ENCODE data around the gene DCLRE1C.
"Not testable (repeated sequence)": the region's sequence is repeated elsewhere in the genome, so short reads cannot be mapped to it uniquely, and the experiment has no call there.

DCLRE1C gene

DNA sequence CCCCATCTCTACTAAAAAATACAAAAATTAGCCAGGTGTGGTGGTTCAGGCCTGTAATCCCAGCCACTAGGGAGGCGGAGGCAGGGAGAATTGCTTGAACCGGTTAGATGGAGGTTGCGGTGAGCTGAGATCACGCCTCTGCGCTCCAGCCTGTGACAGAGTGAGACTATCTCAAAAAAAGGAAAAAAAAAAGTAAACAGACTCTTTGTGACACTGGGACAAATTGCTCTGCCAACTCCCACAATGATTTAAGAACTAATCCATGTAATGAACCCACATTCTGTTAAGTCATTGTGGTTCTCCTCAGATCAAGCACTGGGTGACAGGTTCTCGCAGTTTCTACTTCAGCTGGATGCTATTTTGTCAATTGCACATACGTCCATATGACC is 11.0 kb downstream of the DCLRE1C start:
- DNase-seq: not testable (repeated sequence)

DNA sequence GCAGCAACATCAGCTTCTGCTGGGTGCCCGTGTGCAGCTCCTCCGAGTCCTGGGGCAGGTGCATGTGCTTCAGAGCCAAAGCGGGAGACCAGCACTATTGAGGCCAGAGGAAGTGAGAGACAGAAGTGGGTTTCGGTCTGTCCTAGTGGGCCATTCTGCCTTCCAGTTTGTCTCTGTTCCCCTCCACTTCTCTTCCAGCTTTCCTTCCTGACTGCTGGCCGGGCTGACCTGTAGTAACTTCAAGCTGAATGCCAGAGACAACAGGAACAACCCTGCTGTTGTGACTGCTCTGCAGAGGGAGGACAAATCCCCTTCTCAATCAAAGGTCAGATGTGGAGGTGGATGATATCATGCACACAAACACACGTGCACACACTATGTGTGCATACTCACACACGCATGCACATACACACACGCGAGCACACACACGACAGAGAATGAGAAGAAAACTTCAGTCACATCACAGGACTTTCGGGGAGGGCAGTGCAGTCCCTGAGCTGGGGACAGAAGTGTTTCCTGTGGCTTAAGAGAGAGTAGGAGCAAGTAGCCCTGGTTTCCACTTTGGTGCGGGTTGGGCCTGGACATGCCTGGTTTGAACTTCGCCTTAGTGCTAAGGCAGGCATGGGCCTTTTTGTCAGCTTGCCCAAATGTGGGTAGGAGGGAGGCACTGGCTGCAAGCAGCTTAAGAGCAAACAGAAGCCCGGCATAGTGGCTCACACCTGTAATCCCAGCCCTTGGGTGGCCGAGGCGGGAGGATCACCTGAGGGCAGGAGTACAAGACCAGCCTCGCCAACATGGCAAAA is 11.5 kb downstream of the DCLRE1C start:
- DNase-seq: not testable (repeated sequence)

DNA sequence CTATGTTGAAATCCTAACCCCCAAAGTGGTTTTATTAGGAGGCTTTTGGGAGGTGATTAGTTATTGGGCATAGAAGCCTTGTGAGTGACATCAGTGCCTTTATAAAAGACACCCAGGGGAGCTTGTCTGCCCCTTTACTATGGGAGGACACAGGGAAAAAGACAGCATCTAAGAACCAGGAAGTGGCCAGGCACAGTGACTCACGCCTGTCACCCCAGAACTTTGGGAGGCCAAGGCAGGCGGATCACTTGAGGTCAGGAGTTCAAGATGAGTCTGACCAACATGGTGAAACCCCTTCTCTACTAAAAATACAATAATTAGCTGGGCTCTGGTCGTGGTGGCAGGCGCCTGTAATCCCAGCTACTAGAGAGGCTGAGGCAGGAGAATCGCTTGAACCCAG is 14.9 kb downstream of the DCLRE1C start:
- DNase-seq: peak in 1 of 2 donors; percentile 24

DNA sequence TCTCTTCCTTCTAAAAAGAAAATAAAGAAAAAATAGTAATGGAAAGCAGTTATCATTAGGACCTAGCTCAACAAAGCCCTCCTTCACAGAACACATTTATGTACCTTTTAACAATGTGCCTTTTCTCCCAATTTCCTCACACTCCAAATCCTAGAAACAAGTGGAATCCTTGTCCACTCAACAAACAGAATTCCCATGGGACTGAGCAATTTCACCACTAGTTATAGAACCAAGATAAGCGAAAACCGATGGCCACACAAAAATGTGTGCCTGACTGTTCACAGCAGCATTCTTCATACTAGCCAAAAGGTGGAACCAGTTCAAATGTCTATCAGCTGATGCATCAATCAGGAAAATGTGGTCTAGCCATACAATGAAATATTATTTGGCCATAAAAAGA is 17.3 kb downstream of the DCLRE1C start:
- DNase-seq: no peak

DNA sequence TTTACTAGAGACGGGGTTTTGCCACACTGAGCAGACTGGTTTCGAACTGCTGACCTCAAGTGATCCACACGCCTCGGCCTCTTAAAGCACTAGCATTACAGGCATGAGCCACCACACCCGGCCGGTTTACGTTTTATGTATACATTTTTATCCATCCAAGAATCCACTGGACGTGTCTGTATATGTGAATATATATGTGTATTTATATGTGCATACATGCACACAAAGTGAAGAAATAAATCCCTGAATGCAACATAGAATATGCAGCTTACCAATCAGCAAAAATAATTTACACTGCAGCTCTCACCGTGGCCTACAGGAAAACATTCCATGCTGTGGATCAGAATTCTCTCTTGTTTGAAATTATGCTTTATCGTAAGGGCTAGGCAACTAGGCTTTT is 23.3 kb downstream of the DCLRE1C start:
- DNase-seq: no peak

DNA sequence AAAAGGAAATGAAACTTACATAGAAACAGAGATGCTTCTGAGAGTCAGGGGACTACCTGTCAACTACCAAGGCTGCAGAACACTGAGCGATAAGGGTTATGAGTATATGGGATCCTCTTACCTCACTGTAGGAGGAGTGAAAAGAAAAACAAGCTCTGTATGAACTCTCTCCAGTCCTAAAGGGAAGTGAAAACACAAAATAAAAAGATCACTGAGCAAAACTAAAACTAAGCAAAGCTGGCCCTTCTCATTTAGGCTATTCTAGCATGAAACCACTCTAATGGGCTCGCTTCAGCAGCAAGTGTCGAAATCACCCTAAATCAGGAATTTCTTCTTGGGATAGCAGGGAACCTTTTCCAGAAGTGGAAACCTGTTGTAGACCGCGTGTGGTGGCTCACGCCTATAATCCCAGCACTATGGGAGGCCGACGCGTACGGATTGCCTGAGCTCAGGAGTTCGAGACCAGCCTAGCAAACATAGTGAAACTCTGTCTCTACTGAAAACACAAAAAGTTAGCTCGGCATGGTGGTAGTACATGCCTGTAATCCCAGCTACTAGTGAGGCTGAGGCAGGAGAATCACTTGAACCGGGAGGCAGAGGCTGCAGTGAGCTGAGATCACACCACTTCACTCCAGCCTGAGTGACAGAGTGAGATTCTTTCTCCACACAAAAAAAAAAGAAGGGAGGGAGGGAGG is 27.0 kb downstream of the DCLRE1C start:
- no peak for DNase-seq

DNA sequence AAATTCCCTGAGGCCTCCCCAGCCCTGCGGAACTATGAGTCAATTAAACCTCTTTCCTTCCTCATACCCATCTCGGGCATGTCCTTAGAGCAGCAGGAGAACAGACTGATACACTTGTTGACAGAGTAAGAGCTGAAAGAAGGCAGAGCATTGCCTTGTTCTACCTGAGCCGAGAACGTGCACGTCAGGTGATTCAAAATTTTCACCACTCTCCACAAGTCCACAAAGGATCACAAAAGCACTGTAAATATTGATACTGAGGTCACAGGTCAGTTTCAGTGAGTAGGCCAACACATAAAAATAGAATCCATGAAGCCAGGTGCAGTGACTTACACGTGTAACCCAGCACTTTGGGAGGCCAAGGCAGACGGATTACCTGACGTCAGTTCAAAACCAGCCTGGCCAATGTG is 27.8 kb downstream of the DCLRE1C start:
- DNase-seq: no peak

DNA sequence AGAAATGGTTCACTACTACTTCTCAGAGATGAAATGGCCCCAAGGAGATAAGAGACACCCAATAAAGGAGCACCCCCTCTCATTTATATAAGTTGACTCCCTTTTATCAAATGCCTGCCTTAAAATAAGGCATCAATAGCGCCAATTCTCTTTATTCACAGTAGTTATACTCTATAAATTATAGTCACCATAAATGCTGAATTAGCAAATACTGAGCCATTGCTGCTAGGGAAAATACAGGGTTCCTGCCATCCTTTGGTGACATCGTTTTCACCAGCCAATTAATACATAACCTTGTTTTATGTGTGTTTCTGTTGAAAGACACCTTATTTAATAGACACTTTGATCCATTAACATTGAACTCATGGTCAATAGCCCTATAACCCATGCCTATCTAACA is 28.6 kb downstream of the DCLRE1C start:
- no peak for DNase-seq

DNA sequence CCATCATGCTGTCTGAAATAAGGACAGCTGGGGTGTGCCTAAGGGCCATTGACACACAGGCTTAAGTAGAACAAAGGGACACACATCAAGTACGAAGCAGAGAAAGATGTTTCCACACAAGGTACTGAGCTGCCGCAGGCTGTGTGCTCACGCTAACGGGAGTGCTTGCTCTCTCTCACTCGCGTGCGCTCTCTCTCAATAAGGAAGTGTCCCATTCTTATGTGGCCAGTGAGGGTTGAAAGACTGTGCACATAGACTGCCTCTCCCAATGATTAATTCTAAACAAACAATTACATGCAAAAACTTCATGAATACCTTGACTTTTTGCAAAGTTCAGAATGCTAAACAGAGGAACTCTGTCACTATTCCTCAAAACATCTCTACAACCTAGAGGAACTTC is 29.9 kb downstream of the DCLRE1C start:
- no peak for DNase-seq

DNA sequence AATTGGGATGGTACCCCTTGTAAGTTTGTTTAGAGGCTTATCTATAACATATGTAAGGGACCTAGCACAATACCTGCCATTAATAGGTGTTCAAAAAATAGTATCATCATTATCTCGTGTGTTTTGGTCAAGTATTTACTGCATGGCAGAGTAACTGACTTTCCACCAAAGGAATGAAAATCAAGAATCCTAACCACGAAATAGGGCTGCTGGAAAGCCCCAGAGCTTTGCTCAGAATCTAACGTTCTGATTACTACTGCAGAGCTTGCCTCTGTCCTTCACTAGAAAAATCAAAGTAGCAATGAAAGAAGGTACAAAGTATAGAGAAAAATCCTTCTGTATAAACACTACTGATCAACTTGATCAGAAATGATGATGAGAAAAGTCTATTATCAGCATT is 34.9 kb downstream of the DCLRE1C start:
- DNase-seq: no peak

DNA sequence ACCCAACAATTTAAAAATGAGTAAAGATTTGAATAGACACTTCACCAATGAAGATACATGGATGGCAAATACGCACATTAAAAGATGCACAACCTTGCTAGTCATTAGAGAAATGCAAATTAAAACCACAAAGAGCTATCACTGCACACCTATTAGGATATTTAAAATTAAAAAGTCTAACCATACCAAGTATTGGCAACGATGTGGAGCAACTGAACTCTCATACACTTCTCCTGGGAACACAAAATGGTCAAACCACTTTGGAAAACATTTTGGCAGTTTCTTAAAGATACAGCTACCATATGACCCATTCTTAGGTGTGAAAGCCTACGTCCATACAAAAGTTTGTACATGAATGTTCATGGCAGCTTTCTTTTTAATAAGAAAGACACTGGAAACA is 36.1 kb downstream of the DCLRE1C start:
- DNase-seq: no peak

DNA sequence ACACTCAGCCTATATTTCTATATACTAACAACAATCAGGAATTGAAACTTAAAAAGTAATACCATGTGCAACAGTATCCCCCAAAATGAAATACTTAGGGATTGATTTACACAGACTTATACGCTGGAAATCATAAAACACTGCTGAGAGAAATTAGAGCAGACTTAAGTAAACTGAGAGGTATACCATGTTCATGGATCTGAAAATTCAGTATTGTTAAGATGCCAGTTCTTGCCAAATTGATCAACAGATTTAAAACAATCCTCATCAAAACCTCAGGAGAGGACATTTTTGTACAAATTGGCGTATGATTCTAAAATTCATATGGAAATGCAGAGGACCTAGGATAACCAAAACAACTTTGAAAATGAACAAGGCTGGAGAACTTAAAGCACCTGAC is 37.3 kb downstream of the DCLRE1C start:
- no peak for DNase-seq

DNA sequence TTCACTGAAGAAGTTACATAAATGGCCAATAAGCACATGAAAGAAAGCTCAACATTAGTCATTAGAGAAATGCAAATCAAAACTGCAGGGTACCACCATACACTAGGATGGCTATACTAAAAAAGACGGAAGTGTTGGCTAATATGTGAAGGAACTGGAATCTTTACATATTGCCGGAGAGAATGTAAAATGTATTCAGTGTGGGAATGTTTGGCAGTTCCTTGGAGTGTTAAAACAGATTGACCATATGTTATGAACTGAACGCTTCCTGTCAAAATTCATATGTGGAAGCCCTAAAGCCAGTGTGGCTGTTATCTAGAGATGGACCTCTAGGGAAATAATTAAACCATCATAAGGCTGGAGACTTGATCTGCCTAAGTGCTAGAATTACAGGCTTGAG is 42.1 kb downstream of the DCLRE1C start:
- no peak for DNase-seq

DNA sequence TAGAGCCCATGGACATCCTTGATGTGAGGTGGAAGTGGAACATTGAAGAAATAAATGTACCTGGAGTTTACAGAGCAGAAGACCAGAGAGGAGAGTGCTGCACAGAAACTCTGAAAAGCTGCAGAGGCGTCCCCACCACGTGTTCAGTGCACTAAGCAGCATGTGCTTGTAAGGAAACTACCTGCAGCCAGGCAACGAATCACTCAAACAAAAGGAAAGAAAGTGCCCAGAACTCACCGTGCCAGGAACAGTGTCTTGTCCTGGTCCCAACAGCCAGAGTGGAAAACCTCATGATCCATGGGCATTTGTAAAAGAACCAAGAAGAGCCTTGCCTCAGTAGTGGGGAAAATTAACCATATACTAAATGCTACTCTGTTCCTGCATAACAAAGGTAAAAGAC is 42.9 kb downstream of the DCLRE1C start:
- no peak for DNase-seq

DNA sequence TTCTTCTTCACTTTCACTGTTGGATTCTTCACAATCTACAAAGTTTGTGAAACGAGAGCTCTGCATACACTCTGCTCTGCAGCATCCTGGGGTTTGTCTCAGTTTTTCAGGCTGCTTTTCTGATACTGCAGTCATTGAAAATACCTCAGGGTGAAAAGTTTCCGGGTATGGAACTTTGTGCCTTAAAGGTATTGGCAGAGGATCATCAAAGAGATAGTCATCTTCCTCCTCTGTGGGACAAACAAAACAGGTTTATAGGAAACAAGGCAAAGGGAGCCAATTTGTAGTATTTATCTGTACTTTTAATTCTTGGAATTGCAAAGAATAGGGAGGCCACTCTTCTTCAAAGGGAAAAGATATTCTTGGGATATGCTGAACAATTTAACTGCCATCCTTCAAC is 44.8 kb downstream of the DCLRE1C start:
- no peak for DNase-seq

DNA sequence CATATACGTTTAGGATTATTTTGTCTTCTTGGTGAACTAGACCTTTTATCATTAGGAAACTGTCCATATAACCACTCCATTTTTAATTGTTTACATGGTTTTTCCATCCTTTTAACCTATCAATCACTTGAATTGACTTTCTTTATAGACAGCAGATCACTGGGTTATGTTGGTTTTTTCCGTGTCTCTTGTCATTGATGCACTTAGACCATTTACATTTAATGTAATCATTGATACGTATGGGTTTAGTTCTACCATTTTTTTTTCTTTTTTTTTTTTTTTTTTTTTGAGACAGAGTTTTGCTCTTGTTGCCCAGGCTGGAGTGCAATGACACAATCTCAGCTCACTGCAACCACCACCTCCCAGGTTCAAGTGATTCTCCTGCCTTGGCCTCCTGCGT is 46.3 kb downstream of the DCLRE1C start:
- not testable (repeated sequence) for DNase-seq

DNA sequence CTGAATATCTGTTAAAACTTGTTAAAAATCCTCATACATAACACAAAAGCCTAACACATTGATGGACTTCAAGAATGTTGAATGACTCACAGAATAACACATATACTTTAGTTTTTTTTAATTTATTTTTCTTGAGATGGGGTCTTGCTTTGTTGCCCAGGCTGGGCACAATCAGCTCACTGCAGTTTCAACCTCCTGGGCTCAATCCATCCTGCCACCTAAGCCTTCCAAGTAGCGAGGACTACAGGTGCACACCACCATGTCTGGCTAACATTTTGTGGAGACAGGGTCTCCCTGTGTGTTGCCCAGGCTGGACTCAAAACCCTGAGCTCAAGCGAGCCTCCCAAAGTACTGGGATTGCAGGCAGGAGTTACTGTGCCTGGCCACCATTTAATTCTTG is 47.1 kb downstream of the DCLRE1C start:
- DNase-seq: no peak

DNA sequence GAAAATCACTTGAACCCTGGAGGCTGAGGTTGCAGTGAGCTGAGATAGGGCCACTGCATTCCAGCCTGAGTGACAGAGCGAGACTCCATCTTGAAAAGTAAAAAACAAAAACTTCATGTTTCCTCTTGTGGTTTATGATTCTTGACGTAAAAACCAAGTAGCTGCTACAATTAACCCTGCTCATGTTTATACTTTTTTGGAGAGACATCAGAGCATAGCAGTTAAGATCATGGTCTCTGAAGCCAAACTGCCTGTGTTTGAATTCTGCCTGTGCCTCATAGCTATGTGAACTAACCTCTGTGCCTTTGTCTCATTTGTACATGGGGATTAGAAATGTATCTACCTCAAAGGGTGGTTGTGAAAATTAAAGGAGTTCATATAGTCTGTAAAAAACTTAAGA is 48.0 kb downstream of the DCLRE1C start:
- DNase-seq: no peak

DNA sequence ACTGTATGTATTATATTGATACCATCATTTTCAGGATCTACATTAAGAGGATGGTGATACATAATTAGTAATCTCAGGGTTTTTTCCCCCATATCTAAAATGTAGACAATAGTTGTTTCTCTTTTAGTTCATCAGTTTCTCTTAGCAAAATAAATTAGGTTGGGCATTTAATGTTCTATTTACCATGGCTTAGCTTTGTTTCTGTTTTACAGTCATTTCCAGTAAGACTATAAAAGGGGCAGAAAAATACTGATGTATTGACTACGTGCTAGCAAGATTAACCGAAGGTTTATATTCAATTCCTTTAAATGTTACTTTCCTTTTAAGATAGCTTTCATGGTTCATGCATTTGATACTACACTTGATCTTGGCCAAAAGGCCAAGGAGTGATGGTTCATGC is 49.0 kb downstream of the DCLRE1C start:
- DNase-seq: no peak

DNA sequence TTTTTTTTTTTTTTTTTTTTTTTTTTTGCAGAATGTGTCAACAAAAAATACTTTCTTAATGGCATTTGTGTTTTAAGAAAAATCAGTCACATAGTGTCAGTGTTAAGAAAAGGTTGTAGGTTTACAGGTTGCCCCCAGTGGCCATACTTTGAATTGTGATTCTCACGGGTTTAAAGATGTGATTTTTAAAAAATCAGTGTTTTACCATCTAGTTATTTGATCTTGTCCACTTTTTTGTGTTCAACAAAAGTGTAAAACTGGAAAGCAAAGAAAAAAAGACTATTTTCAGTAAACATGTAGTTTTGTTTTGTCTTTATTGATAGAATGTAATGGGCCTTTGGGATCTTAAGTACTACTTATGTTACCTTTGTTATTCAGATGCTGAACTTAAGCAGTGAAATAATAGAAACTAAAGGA is 49.6 kb downstream of the DCLRE1C start:
- DNase-seq: no peak

DNA sequence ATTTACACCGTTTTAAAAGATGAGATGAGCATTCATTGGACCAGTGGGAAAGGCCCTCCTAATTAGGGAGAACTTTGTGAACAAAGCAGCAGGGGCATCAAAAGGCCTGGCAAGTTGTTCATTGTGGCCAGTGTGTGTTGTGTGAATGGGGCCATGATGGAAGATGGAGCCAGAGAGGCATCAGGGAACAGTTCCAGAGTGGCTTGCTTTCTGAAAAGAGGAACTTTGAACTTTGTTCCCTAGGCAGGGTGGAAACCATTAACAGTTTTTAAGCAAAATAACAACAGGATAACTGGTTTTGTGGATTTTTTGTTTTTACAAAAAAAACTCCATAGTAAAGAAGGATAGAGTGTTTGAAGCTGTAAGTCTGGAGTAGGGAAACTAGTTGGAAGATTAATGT is 62.7 kb downstream of the DCLRE1C start:
- no peak for DNase-seq

DNA sequence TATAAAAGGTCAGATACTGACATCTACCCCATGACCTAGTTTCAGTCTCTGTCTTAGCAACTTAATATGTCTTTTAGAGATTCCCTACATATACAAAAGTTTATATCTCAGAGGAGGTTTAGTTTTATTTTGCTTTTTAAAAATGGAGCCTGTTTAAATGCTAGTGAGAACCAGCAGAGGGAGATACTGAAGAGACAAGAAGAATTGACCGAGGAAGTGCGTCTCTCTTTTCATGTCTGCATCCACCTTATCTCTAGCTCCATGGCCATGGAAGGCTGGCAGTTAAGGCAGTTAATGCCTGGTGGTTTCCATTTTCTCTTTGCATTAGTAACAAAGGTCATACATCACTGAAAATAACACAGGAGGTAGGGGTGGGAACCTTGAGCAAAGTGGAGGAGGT is 64.6 kb downstream of the DCLRE1C start:
- no peak for DNase-seq

DNA sequence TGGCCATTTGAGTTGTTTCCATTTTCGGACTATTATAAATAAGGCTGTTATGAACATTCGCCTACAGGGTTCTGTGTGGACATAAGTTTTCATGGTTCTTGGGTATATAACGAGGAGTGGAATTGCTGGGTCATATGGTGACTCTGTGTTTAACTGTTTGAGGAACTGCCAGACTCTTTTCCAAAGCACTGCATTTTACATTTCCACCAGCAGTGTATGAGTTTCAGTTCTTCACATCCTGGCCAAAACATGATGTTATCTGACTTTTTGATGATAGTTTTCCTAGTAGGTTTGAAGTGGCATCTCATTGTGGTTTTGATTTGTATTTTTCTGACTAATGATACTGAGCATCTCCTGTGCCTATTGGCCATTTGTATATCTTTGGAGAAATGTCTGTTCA is 69.8 kb downstream of the DCLRE1C start:
- no peak for DNase-seq

DNA sequence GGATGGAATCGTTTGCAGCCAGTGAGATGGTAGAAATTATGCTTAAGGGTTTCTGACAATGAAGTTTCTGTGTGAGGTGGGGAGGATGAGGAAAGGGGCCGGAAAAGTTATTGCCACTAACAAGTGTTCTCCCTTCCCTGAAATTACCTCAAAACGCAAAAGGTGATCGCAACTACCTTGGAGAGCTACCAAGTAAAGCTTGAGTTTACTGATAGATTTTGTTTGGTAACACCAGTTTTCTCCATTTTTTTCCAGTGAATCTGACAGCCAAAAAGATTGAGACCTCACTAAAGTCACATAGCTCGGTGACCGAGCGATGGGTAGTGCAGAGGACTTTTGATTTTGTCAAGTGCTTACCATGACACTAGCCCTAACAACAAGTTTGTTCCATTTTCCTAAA is 73.7 kb downstream of the DCLRE1C start:
- no peak for DNase-seq

DNA sequence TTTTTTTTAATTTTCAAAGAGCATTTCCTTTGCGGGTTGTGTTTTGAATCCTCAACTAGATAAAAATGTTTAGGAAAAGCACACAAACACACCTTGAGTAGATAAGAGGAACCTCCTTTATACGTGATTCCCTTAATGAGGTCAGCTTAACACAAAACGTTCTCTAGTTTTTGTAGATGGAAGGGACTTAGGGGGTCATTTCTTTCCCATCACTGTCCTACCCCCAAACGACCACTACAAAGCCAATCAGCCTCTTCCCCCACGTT is 74.0 kb downstream of the DCLRE1C start:
- DNase-seq: no peak
